GM19035 (cell line): Measurements from ENCODE around the gene ZNF891.

Source experiments
- ATAC-seq: cut with Tn5 transposase; IDR thresholded peaks from one replicate; pipeline ENCODE4 v1.9.1; 2021; ENCODE audit not compliant: unreplicated experiment

The ZNF891 gene

DNA sequence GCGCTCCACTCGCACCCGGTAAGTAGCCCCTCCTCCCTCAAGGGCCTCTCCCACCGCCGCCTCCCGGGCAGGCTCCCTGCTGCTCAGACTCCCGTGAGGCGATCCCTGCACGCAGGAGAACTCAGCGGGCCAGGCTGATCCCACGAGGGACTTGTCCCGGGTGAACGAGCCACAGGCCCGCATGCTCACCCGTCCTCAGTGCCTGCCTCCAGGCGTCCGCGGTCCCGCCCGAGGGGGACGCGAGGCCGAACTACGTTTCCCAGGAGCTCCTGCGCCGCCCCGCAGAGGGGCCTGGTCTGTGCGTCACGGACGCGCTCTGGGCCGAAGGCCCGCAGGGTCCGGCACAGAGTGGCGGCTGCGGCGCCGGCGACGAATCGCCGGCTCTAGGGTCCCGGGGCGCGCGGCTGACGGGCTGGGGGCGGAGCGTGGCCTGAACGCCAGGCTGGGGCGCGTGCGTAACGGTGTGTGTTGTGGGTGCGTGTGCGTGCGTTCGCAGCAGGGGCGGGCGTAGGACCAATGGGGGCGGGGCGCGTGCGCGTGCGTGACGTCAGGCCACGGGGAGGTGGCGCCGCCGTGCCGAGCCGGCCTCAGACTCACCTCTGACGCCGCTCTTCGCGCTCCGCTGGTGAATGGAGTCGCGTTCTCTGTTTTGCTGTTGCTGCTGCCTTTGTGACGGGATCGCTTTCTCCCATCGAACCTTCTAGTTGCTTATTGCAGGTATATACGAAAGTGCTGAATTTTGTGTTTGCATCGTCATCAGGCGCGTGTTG, at the start of gene ZNF891, which contains the start of gene ZNF10:
ZNF891 (minus strand) TSS at position 237 of the 770 bp plus-strand sequence. CDS start 8,356 bp downstream, outside the sequence.
ZNF10 (plus strand) TSS at position 590 of the 770 bp plus-strand sequence. CDS start 13,866 bp downstream, outside the sequence.
- peak; percentile 94 for ATAC-seq

DNA sequence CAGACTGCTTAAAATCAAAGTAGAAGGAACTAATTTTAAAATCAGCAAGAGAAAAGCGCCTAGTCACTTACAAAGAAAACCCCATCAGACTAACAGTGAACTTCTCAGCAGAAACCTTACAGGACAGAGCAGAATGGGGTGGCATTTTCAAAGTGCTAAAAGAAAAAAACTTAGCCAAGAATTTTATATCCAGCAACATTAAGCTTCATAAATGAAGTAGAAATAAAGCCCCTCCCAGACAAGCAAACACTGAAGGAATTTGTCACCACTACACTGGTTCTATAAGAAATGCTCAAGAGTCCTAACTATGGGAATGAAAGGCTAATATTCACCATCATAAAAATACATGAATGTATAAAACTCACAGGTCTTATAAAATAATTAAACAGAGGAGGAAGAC, 44.8 kb upstream of the ZNF891 start:
- no peak for ATAC-seq

DNA sequence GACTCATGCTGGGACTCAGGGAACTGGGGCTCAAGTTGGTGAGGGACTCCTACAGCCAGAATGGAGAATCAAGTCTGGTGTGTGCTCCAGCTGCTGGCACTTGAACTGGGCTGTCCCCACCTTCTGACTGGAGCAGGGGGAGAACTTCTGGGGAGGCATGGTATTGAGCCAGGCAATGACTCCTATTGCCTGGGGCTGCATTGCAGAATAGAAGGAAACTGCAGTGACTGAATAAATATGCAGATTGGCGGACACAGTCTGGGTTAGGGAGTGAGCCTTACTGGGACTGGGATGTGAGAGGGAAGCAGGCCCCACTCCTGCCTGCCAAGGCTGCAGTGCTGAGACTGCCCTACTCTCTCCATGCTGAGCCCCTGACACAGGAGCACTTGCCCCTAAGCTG, 42.4 kb upstream of the ZNF891 start:
- ATAC-seq = no peak

DNA sequence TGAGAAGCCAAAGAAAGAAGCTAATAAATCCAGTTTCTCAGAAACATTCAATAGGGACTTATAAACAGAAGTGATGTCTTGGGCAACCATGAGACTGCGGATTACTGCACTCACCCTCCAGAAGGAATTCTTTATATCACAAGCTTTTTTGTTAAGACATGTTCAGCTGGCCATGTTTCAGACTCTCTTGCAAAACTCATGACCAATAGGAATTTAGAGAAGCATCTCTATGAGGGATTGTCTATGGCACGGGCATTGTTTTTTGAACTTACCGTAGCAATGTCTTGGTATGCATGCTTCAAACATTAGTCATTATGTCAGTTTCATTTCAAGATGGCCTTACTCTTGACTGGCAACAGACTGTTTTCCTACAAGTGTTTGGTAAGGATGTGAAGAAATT, 35.7 kb upstream of the ZNF891 start:
- no peak for ATAC-seq

DNA sequence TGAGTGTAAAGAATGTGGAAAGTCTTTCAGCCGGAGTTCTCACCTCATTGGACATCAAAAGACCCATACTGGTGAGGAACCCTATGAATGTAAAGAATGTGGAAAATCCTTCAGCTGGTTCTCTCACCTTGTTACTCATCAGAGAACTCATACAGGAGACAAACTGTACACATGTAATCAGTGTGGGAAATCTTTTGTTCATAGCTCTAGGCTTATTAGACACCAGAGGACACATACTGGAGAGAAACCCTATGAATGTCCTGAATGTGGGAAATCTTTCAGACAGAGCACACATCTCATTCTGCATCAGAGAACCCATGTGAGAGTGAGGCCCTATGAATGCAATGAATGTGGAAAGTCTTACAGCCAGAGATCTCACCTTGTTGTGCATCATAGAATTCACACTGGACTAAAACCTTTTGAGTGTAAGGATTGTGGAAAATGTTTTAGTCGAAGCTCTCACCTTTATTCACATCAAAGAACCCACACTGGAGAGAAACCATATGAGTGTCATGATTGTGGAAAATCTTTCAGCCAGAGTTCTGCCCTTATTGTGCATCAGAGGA, 26.1 kb upstream of the ZNF891 start:
- no peak for ATAC-seq

DNA sequence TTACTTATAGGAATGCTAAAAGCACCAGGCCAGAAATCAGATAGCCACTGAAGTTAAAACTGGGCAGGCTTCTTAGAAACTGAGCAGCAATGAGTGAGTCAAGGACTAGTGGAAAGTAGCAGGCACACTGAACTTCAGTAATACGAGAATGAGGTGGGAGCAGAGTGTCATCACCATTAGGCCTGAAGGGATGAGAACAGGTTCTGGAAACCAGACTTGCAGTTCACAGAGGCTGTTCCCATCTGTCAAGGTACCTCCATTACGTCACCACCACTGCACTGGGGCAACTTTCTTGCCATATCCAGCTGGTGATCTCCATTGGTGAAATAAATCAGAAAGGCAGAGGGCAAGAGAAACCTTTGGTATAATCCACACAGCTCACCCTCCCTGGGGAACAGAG, 15.9 kb upstream of the ZNF891 start:
- ATAC-seq = no peak

DNA sequence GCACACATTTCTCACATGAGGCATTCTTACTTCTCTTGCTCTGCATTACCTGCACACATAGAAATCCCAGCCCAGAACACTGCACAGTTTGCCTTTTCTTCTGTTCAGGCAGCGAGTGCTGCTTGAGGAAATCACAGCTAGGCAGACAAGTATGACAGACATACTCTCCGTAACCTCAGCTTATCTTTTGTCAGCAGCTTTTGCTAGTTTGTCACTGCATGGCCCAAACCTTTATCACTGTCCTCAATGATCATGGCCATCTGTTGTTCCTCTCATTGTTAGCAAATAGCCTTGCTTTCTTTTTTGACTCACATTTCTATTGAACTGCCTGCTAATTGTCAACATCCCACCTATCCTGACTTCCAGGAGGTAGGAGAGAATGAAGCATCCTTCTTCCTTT, 5.7 kb upstream of the ZNF891 start:
- no peak for ATAC-seq

DNA sequence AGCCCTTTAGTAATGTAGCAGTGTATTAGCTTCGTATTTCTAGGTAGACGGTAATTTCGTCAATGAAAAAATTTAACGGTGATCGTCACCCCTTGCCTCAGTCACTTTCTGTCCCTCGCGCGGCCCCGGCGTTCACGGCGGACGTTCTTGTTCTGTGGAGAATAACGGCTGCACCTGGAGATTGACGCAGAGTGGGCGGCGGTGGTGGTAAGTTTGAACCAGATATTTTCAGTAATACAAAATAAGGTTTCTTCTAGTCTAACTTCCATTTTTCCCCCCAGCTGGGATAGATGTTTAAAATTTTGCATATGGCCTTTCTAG, 694 bp upstream of the ZNF891 start:
- peak; percentile 2 for ATAC-seq

DNA sequence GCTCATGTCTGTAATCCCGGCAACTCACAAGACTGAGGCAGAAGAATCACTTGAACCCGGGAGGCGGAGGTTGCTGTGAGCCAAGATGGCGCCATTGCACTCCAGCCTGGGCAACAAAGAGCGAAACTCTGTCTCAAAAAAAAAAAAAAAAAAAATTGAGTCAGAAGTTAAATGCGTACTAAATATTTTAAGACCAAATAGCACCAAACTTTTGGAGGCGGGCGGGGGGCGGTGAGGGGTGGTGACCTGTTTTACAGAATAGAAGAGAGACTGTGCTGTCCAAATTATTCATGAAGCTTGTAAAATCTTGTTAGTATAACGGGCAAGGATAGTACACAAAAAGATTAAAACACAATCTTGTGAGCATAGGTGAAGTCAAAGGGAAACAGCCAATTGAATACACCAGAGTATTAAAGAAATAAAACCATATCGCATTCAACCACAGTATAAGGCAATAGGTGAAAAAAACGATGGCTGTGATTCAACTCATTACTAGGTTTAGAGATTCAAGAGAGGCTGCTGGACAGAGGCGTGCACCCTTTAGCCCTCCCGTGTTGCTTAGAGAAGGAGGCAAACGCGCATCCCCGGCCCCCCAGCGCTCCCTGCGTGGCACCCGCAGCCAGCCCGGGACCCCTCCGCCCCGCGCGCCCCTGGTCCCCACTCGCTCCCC, 571 bp downstream of the ZNF891 start:
- no peak for ATAC-seq

DNA sequence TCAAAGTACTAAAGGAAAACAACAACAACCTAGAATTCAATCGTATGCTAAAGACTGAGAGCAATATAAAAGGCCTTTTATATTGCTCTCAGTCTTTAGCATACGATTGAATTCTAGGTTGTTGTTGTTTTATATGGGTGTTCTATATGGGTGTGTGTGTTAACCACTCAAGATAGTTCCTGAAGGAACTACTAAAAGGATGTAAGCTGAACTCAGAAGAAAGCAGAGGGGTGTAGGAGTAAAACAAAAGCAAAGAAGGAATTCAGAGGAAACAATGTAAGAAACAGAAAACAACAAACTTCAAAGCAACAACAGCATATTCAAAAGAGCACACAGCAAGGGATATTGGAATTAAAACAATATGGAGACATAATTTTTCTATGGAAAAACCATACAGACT, 5.4 kb downstream of the ZNF891 start:
- ATAC-seq = no peak

DNA sequence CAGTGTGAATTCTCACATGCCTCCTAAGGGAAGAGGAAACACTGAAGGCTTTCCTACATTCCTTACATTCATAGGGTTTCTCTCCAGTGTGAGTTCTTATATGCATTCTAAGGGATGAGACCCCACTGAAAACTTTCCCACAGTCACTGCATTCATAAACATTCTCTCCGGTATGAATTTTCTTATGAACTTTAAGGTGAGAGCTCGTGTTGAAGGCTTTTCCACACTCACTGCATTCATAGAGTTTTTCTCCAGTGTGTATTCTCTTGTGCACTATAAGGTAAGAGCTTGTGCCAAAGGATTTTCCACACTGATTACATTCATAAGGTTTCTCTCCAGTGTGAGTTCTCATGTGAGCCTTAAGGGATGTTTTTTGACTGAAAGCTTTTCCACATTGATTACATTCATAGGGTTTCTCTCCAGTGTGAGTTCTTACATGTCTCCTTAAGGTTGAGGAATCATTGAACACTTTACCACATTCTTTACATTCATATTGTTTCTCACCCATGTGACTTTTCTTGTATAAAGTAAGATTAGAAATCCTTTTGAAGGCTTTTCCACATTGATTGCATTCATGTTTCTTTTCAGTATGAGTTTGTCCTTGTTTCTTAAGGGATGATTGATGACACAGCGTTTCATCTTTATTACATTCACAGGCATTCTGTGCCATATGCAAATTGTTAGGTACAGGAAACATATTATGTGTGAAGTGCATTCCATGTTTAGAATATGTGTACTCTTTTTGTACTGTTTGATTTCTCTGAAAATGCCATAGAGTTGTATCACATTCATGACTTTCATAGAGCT, 9.5 kb downstream of the ZNF891 start:
- no peak for ATAC-seq

DNA sequence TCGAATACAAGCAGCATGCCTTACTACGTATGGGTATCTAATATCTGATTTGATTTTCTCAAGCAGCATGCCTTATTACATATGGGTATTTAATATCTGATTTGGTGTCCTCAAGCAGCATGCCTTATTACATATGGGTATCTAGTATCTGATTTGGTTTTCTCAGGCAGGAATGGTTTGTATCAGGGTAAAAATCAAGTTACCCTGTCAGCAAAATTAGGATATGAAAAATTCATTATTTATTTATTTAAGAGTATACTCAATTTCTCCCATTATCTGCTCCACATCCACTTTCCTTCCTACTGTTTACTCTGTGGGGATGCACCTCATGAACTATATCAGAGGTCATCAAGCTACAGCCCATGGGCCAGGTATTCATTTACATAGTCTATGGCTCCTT, 21.9 kb downstream of the ZNF891 start:
- ATAC-seq = no peak

DNA sequence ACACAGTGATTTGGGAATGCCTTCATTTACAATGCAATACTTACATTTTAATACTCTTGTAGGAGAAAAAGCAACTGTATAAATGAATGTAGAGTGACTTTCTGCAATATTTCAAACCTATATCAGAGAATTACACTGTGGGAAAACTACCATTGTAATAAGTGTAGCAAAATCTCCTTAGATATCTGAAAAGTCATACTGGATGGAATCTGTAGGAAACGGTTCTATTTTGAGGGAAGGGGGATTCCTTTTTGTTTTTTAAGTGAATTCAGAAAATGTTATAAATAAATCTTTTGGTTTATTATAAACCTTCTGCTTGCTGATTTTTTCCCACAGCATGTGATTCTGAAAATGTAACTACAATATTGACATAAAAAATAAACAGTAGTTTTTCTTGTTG, 23.0 kb downstream of the ZNF891 start:
- ATAC-seq = no peak

DNA sequence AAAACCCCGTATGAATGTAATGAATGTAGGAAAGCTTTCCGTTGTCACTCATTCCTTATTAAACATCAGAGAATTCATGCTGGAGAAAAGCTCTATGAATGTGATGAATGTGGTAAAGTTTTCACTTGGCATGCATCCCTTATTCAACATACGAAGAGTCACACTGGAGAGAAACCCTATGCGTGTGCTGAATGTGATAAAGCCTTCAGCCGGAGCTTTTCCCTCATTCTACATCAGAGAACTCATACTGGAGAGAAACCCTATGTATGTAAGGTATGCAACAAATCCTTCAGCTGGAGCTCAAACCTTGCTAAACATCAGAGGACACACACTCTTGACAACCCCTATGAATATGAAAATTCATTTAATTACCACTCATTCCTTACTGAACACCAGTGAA, 23.8 kb downstream of the ZNF891 start:
- ATAC-seq = no peak

DNA sequence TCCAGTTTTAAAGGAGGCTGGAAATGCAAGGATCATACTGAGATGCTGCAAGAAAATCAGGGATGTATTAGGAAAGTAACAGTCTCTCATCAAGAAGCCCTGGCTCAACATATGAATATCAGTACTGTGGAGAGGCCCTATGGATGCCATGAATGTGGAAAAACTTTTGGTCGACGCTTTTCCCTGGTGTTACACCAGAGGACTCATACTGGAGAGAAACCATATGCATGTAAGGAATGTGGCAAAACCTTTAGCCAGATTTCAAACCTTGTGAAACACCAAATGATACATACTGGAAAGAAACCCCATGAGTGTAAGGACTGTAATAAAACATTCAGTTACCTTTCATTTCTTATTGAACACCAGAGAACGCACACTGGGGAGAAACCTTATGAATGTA, 24.5 kb downstream of the ZNF891 start:
- no peak for ATAC-seq

DNA sequence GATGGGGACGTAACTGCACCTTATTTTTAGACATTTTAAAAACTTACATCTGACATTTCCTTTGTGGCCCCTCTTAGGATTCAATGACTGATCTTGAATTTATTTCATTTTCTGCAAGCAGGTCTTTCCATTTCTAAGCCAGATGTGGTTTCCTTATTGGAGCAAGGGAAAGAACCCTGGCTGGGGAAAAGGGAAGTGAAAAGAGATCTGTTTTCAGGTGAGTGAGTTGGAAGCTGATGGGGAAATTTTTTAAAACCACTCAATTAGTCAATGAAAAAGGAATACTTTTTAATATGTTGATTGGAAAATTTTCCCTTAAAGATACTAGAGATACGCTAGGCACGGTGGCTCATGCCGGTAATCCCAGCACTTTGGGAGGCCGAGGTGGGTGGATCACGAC, 46.7 kb downstream of the ZNF891 start:
- ATAC-seq = no peak

DNA sequence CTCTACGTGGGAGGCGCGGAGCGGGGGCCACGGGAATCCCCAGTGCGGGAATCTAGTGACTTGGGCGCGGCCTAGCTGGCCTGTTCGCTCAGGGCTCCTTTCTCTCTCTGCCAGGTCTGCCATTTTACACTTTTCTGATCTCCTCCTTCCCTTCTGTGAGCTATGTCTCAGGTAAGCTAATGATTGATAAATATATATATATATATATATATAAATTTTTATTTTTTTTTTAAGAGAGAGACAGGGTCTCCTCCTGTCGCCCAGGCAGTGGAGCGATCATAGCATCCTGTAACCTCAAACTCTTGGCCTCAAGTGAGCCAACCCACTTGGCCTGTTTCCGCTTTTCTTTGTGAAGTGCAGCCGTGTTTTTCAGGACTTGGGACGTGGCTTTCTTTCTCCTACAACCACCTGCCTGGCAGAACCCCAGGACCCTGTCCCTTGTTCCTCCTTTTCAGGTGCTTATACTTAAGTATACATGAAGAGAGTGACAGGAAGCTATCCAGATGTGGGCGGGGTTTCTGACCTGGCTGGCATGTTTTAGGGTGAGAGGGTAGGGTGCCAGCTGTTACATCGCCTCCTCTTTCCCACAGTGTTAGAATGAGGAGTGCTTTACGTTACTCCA, 48.8 kb downstream of the ZNF891 start:
- no peak for ATAC-seq

DNA sequence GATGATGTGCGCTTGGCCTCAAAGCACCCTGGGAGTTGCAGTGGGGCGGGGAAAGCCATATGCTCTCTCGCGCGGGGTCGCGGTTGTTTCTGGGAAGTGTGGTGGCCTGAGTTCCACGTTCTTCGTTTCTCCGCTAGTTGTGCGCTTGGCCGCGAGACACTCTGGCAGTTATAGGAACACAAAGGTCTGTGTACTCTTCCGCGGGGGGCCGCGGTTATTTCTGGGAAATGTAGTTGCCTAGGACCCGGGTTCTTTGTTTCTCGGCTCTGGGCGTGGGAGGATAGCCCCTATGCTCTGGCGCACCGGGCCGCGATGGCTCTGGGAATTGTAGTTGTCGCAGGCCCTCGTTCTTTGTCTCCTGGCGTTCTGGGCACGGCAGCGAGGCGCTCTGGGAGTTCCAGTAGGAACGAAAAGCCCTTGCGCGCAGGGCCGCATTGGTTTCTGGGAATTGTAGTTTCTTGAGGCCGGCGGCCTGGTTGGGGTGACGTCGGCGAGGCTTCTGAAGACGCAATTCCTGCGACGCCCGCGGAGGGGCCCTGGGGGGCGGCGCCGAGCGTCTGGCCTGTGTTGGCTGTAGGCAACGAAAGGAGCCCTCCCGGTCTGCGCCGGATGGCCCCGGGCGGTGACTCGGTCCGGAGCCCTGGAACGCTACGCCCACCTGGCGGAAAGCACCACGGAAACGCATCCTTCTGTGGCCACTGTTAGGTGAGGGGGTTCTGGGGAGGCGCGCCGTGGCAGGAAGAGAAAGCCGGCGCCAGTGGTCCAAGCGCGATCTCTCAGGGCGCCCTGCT, 49.5 kb downstream of the ZNF891 start, which contains the start of gene ZNF140:
ZNF140 (plus strand) TSS at position 556 of the 791 bp plus-strand sequence. CDS start 398 bp downstream, outside the sequence.
- ATAC-seq = peak; percentile 78

DNA sequence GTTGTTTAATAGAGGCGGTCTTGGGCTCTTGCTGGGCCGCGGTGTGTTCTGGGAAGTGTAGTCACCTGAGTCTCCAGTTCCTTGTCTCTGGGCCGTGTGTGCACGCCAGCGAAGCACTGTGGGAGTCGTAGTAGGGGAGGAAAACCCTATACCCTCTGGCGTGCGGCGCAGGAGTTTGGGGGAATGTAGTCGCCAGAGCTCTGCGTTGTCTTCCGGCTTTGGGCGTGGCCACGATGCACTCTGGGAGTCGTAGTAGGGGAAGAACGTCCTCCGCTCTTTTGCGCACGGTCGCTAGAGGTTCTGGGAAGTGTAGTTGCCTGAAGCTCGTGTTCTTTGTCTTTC, 50.1 kb downstream of the ZNF891 start:
- peak; percentile 80 for ATAC-seq

DNA sequence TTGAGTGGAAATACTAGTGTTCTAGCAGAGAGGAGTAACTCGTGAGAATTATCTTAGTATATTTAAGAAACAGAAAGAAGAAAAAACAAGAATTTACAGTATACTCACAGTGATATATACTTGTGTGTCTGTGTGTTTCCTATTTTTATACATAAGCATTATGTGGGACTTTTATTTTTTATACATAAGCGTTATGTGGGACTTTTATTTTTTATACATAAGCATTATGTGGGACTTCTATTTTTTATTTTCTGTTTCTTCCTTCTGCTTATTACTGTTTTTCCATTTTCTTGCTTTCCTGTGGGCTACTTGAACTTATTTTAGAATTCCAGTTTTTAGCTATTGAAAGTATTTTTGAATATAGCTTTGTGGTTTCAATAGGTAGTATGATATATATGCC, 56.2 kb downstream of the ZNF891 start:
- ATAC-seq = no peak
